GM21717 (cell line): ENCODE data around the gene RBM45.

Source experiments
- ATAC-seq: cut with Tn5 transposase; IDR thresholded peaks from one replicate; pipeline ENCODE4 v1.9.1; 2021; ENCODE audit warnings: mild to moderate bottlenecking, moderate library complexity; ENCODE audit not compliant: unreplicated experiment

RBM45 gene

DNA sequence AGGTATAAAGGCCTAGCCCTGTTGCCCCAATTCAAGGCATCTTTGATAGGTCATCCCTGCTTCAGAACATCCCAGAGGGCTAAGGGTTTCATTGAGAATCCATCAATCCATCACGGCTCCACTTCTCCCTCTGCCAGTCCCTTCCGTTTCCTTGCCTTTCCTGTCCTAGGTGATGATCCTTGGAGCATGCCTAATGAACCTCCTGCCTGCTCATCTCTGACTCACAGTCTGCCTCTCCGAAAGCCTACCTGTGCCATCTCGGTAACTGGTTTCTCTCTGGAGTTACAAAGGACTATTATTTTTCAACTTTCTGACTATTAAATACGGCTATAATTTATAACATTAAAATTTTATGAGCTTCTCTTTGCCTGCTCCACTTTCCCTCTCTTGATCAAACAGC lies 45.3 kb downstream of the RBM45 start:
- no peak for ATAC-seq

DNA sequence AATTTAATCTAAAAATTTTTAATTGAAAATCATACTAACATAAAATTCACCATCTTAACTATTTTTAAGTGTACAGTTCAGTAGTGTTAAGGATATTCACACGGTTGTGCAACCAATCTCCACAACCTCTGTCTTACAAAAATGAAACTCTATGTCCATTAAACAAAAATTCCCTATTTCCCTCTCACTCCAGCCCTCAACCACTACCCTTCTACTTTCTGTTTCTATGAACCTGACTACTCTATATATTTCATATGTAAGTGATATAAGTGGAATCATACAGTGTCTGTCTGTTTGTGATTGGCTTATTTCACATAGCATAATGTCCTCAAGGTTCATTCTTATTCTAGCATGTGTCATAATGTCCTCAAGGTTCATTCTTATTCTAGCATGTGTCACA lies 47.7 kb downstream of the RBM45 start:
- ATAC-seq = no peak

DNA sequence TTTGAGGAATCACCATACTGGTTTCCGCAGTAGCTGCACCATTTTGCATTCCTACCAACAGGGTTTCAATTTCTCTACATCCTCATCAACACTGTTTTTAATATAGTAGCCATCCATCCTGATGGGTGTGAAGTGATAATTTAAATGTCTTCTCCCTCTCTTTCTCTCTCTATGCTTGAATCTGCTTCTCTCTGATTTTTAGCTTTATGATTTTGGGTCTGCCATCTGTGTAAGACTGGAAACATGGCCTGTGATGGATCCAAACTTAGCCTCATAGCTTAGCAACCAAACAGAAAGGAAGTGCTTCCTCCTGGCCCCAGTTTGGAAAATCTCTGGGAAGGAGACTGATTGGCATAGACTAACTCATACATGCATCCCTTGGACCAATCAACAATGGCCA lies 48.4 kb downstream of the RBM45 start:
- no peak for ATAC-seq

DNA sequence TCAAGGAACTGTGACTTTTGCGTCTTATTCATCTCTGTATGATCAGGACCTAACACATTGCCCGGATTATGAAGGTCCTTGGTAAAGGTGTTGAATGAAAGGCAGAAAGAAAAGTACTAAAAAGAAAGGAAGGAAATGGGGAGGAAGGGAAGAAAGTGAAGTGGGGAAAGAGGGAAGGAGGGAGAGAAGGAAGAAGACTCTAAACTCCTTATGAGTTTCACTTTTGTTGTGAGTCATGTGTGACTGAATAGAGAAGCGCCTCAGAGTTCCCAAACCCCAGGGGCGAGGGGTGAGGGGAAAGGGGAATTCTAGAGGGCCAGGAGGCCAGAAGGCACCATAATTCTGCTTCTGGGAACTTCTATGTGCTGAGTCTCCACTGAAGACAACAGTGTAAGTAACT lies 51.2 kb downstream of the RBM45 start:
- ATAC-seq = peak; percentile 59

DNA sequence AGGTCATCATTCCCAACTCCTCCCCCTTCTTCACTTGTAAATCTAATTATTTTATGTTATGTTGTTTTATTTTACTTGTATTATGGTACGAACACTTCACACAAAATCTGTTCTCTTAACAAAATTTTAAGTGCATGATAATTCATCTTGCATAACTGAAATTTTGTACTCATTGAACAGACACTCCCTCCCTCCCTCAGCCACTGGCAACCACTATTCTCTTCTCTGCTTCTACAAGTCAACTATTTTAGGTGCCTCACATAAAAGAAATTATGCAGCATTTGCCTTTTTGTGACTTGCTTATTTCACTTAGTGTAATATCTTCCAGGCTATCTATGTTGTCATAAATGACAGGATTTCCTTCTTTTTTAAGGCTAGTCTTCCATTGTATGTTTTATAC lies 51.7 kb downstream of the RBM45 start:
- ATAC-seq = no peak

DNA sequence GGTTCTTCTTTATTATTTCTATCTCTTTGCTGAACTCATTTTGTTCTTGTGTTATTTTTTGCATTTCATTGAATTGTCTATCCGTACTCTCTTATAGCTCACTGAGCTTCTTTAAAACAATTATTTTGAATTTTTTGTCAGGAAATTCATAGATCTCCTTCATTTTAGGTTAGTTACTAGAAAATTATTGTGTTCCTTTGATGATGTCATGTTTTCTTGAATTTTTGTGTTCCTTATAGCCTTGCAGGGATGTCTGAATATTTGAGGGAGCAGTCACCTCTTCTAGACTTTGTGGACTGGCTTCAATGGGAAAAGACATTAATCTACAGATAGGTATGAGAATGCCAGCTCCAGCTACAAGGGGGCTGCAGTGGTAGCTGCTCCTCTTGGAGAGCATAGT lies 61.4 kb downstream of the RBM45 start:
- ATAC-seq = no peak

DNA sequence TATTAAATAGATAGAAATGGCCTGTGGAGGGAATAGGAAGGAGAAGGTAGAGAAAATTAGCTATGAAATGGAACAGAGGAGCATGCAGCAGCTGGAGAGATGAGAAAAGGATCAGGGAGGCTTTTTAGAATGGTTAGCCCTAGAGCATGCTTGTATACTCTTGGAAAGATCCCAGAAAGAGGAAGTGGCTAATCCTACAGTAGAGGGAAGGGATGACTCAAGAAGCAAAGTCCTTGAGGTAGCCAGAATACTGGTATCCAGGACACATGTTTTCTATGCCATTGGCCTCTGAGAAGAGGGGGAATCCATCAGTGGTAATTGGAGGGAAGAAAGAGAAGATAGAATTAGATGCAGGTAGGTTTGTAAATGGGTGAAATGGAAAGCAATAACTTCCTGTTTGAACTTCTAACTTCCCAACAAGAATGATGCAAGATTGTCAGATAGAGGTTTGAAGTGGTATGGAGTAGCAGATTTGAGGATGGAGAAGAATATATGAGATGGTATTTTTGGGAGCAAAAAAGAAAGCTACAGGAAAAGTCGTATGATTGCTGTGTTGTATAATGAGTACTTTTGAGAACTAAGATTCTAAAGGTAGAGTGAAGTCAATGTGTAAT lies 64.9 kb downstream of the RBM45 start:
- ATAC-seq = no peak
